ENCODE measurements around the gene CLDN16. TPM values are rescaled to one million over a fixed set of nuclear protein-coding genes. Genes with fewer than 3 reads are reported as not detected.

CLDN16 gene
- total and polyA plus RNA-seq, 9 of the 15 experiments (the other 6 are each of a cell fraction or from before 2014, with no cell fraction given) = 0.04 to 0.11 (median 0.04) TPM; not detected in 6

DNA sequence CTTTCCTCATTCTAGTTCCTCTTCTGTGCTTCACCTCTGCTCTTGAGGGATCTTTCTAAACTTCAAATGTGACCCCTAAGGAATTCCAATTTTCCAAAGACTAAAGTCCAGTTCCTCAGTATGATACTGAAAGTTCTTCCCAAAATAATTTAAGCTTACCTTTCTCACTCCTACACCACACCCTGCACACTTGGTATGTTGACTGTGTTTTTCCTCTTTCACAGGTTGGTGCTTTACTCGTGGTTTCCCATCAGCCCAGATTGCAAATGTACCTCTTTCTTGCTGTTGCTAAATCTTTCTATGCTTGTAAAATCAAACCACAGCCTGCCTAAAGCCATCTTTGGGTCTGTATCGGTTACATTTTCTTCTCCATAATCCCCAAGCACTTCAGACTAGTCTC lies 30.5 kb upstream of the CLDN16 start (continued):
- TF ChIP-seq, protein P1, sequence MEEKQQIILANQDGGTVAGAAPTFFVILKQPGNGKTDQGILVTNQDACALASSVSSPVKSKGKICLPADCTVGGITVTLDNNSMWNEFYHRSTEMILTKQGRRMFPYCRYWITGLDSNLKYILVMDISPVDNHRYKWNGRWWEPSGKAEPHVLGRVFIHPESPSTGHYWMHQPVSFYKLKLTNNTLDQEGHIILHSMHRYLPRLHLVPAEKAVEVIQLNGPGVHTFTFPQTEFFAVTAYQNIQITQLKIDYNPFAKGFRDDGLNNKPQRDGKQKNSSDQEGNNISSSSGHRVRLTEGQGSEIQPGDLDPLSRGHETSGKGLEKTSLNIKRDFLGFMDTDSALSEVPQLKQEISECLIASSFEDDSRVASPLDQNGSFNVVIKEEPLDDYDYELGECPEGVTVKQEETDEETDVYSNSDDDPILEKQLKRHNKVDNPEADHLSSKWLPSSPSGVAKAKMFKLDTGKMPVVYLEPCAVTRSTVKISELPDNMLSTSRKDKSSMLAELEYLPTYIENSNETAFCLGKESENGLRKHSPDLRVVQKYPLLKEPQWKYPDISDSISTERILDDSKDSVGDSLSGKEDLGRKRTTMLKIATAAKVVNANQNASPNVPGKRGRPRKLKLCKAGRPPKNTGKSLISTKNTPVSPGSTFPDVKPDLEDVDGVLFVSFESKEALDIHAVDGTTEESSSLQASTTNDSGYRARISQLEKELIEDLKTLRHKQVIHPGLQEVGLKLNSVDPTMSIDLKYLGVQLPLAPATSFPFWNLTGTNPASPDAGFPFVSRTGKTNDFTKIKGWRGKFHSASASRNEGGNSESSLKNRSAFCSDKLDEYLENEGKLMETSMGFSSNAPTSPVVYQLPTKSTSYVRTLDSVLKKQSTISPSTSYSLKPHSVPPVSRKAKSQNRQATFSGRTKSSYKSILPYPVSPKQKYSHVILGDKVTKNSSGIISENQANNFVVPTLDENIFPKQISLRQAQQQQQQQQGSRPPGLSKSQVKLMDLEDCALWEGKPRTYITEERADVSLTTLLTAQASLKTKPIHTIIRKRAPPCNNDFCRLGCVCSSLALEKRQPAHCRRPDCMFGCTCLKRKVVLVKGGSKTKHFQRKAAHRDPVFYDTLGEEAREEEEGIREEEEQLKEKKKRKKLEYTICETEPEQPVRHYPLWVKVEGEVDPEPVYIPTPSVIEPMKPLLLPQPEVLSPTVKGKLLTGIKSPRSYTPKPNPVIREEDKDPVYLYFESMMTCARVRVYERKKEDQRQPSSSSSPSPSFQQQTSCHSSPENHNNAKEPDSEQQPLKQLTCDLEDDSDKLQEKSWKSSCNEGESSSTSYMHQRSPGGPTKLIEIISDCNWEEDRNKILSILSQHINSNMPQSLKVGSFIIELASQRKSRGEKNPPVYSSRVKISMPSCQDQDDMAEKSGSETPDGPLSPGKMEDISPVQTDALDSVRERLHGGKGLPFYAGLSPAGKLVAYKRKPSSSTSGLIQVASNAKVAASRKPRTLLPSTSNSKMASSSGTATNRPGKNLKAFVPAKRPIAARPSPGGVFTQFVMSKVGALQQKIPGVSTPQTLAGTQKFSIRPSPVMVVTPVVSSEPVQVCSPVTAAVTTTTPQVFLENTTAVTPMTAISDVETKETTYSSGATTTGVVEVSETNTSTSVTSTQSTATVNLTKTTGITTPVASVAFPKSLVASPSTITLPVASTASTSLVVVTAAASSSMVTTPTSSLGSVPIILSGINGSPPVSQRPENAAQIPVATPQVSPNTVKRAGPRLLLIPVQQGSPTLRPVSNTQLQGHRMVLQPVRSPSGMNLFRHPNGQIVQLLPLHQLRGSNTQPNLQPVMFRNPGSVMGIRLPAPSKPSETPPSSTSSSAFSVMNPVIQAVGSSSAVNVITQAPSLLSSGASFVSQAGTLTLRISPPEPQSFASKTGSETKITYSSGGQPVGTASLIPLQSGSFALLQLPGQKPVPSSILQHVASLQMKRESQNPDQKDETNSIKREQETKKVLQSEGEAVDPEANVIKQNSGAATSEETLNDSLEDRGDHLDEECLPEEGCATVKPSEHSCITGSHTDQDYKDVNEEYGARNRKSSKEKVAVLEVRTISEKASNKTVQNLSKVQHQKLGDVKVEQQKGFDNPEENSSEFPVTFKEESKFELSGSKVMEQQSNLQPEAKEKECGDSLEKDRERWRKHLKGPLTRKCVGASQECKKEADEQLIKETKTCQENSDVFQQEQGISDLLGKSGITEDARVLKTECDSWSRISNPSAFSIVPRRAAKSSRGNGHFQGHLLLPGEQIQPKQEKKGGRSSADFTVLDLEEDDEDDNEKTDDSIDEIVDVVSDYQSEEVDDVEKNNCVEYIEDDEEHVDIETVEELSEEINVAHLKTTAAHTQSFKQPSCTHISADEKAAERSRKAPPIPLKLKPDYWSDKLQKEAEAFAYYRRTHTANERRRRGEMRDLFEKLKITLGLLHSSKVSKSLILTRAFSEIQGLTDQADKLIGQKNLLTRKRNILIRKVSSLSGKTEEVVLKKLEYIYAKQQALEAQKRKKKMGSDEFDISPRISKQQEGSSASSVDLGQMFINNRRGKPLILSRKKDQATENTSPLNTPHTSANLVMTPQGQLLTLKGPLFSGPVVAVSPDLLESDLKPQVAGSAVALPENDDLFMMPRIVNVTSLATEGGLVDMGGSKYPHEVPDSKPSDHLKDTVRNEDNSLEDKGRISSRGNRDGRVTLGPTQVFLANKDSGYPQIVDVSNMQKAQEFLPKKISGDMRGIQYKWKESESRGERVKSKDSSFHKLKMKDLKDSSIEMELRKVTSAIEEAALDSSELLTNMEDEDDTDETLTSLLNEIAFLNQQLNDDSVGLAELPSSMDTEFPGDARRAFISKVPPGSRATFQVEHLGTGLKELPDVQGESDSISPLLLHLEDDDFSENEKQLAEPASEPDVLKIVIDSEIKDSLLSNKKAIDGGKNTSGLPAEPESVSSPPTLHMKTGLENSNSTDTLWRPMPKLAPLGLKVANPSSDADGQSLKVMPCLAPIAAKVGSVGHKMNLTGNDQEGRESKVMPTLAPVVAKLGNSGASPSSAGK (IDR thresholded peaks at IDR 0.05) = no peak
- TF ChIP-seq, protein P2, sequence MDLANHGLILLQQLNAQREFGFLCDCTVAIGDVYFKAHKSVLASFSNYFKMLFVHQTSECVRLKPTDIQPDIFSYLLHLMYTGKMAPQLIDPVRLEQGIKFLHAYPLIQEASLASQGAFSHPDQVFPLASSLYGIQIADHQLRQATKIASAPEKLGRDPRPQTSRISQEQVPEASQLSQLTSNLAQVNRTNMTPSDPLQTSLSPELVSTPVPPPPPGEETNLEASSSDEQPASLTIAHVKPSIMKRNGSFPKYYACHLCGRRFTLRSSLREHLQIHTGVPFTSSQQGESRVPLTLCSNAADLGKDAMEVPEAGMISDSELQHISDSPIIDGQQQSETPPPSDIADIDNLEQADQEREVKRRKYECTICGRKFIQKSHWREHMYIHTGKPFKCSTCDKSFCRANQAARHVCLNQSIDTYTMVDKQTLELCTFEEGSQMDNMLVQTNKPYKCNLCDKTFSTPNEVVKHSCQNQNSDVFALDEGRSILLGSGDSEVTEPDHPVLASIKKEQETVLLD (IDR thresholded peaks at IDR 0.05) = no peak
